Measurements from ENCODE around the gene LDHD. TPM values are rescaled to one million over a fixed set of nuclear protein-coding genes. Genes with fewer than 3 reads are reported as not detected.

LDHD gene
- total RNA-seq, 4 donors from 2014 or later: 3.3 to 20.4 (median 10.4) TPM

- no peaks in the 10 kb centered on the region for H3K36me3 ChIP-seq
- DNase-seq: peak; percentile 44
- TF ChIP-seq POLR2A (IDR thresholded peaks at IDR 0.05) (no peak), CTCF (IDR thresholded peaks at IDR 0.05) (no peak)
- H3K4me3 ChIP-seq: no peak overlapping the region
- peaks cover 0 to 57% (median 8%) of the 10 kb centered on the region in 3 donors for H3K4me1 ChIP-seq
- H3K27ac ChIP-seq: peak overlapping the region in 2 of 4 donors; percentile 37 to 39
- no peaks in the 10 kb centered on the region for H3K27me3 ChIP-seq
- 46 to 75% methylated on average over 9 of the region's 12 CpGs for WGBS, 2 donors
- intact Hi-C loops (cut with DNase I): no loop called here
- H3K9me3 ChIP-seq: no peaks in the 10 kb centered on the region
These were observed 41.5 kb downstream of the LDHD start for GRCh38 chr16:75074920-75075687.

- DNase-seq: no peak
- Histone ChIP-seq H3K4me3 (no peak overlapping the region), H3K27me3 (no peaks in the 10 kb centered on the region), H3K4me1 (peaks cover 0 to 57% (median 10%) of the 10 kb centered on the region in 3 donors), H3K9me3 (no peaks in the 10 kb centered on the region), H3K36me3 (no peaks in the 10 kb centered on the region), H3K27ac (peak overlapping the region in 1 of 4 donors; percentile 37)
- intact Hi-C loops (cut with DNase I): no loop called here
- TF ChIP-seq POLR2A (IDR thresholded peaks at IDR 0.05): no peak
- TF ChIP-seq CTCF (IDR thresholded peaks at IDR 0.05): no peak
- WGBS, 2 donors: 65 to 66% methylated on average over 3 to 4 of the region's 4 CpGs
These were observed 42.2 kb downstream of the LDHD start for GRCh38 chr16:75074304-75074793.

GRCh38 chr16:75073545-75074303, 42.9 kb downstream of the LDHD start:
- Histone ChIP-seq H3K27me3 (no peaks in the 10 kb centered on the region), H3K36me3 (no peaks in the 10 kb centered on the region), H3K4me1 (peaks cover 0 to 60% (median 10%) of the 10 kb centered on the region in 3 donors), H3K9me3 (no peaks in the 10 kb centered on the region), H3K4me3 (no peak overlapping the region), H3K27ac (no peak overlapping the region)
- 77 to 87% methylated on average over 17 to 20 of the region's 20 CpGs for WGBS, 2 donors
- DNase-seq: no peak
- intact Hi-C loops (cut with DNase I): no loop called here
- no peak for TF ChIP-seq CTCF (IDR thresholded peaks at IDR 0.05)
- no peak for TF ChIP-seq POLR2A (IDR thresholded peaks at IDR 0.05)

GRCh38 chr16:75072239-75072947, 44.2 kb downstream of the LDHD start:
- Histone ChIP-seq H3K4me1 (peaks cover 0 to 64% (median 10%) of the 10 kb centered on the region in 3 donors), H3K36me3 (no peaks in the 10 kb centered on the region), H3K27me3 (no peaks in the 10 kb centered on the region), H3K4me3 (no peak overlapping the region), H3K27ac (no peak overlapping the region), H3K9me3 (no peaks in the 10 kb centered on the region)
- no peak for DNase-seq
- 95 to 100% methylated on average over 2 of the region's 2 CpGs for WGBS, 2 donors
- intact Hi-C loops (cut with DNase I): no loop called here
- no peak for TF ChIP-seq POLR2A (IDR thresholded peaks at IDR 0.05)
- no peak for TF ChIP-seq CTCF (IDR thresholded peaks at IDR 0.05)
